Gastrocnemius medialis (tissue), 4 donors: ENCODE measurements around the gene ARFGAP2.

Source experiments
- POLR2A ChIP-seq, 2 donors: fragments of 450-650 bp; IDR thresholded peaks; one replicate each; pipeline ENCODE4 v1.6.1; 2017; ENCODE audit warnings: antibody characterized with exemption in 2 of 2, mild to moderate bottlenecking in 2 of 2, moderate library complexity in 2 of 2
- TF ChIP-seq, protein P1 (sequence below), 5 experiments: fragments of 450-650 bp in 3 of 5; fragments of 200-600 bp in 2 of 5; sonication (generic) in 2 of 5; IDR thresholded peaks in 4 of 5; conservative IDR thresholded peaks in 1 of 5; 1 replicate in 4 of 5; 2 replicates in 1 of 5; pipeline ENCODE4 v1.5.1; 2016 to 2019; ENCODE audit warnings: antibody characterized with exemption in 5 of 5, mild to moderate bottlenecking in 3 of 5, moderate library complexity in 3 of 5

DNA sequence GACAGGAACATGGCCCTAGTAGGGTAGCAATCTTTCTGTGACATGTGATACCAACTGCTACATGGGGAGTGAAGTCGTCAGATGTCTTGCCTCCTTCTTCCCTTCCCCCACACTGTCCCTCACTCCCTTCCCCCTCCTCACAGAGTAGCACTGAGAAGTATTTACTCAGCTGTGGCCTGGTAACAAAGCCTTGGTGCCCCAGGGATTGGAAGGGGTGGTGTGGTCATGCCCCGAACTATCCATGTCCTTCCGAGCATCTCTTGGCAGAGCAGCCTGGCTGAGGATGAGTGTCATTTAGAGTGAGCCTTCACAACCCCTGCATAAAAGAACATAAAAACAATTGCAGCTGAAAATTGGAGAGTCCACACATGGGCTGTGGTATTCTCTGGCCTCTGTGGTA, 46.1 kb downstream of the ARFGAP2 start:
- TF ChIP-seq, protein P1, sequence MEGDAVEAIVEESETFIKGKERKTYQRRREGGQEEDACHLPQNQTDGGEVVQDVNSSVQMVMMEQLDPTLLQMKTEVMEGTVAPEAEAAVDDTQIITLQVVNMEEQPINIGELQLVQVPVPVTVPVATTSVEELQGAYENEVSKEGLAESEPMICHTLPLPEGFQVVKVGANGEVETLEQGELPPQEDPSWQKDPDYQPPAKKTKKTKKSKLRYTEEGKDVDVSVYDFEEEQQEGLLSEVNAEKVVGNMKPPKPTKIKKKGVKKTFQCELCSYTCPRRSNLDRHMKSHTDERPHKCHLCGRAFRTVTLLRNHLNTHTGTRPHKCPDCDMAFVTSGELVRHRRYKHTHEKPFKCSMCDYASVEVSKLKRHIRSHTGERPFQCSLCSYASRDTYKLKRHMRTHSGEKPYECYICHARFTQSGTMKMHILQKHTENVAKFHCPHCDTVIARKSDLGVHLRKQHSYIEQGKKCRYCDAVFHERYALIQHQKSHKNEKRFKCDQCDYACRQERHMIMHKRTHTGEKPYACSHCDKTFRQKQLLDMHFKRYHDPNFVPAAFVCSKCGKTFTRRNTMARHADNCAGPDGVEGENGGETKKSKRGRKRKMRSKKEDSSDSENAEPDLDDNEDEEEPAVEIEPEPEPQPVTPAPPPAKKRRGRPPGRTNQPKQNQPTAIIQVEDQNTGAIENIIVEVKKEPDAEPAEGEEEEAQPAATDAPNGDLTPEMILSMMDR (IDR thresholded peaks at IDR 0.05 in 4 of 5, conservative IDR thresholded peaks at IDR 0.05 in 1 of 5): no peak
- no peak for TF ChIP-seq POLR2A (IDR thresholded peaks at IDR 0.05)
